A549 (cell line): ENCODE results near the gene ACTR5. TPM values are rescaled to one million over a fixed set of nuclear protein-coding genes. Genes with fewer than 3 reads are reported as not detected.
A peak's percentile ranks its signal among the peaks of the same experiment; 100 is the strongest.

Source experiments
- ATAC-seq, 2 experiments: fragments of 200-7000 bp in 1 of 2; fragments of >200 bp in 1 of 2; cut with Nextera tagmentation in 1 of 2; cut with Tn5 transposase in 1 of 2; 3 replicates each; pipeline versions ENCODE4 v1.8.0 to v1.9.1; 2018 to 2020; ENCODE audit warnings: mild to moderate bottlenecking in 1 of 2, moderate library complexity in 1 of 2
- CTCF ChIA-PET: fragments of 300-600 bp; sonication (Branson Sonifier 250); formaldehyde crosslinking; extraction: SDS; loops from one replicate; lab custom pipeline; 2021; ENCODE audit warnings: antibody characterized with exemption, inconsistent platforms; lab: Yijun Ruan, JAX
- POLR2A ChIA-PET: fragments of 350-600 bp; formaldehyde crosslinking; extraction: SDS; loops from one replicate; lab custom pipeline; 2021; ENCODE audit warnings: antibody characterized with exemption, inconsistent platforms; lab: Yijun Ruan, JAX
- DNase-seq, 2 experiments: peaks; one replicate each; pipeline versions ENCODE4 v3.0.0 to v3.0.0-alpha.2; 2011 to 2016; ENCODE audit warnings: low read depth in 1 of 2, low spot score in 1 of 2
- FAIRE-seq: peaks from 2 replicates; lab custom pipeline; 2011; peaks lifted over from hg19 to GRCh38; lab: Jason Lieb, UNC
- H3K27ac ChIP-seq, 2 experiments: fragments of >200 bp; sonication (Bioruptor Twin); formaldehyde crosslinking; 3 replicates each; pipeline ENCODE4 v1.5.1; 2016 to 2017
- H3K4me1 ChIP-seq: fragments of >200 bp; sonication (Bioruptor Twin); formaldehyde crosslinking; 3 replicates; pipeline ENCODE4 v1.6.1; 2016
- H3K4me2 ChIP-seq: fragments of >200 bp; sonication (Bioruptor Twin); formaldehyde crosslinking; 3 replicates; pipeline ENCODE4 v1.6.1; 2016
- H3K4me3 ChIP-seq: fragments of >200 bp; sonication (Bioruptor Twin); formaldehyde crosslinking; 3 replicates; pipeline ENCODE4 v1.5.1; 2016
- H3K9me3 ChIP-seq: fragments of >200 bp; sonication (Bioruptor Twin); formaldehyde crosslinking; 3 replicates; pipeline ENCODE4 v1.6.1; 2016
- CBX2 ChIP-seq: fragments of 200-600 bp; sonication (generic); IDR thresholded peaks from 2 replicates; pipeline ENCODE4 v1.6.1; 2016; ENCODE audit warnings: low read depth, mild to moderate bottlenecking, borderline replicate concordance
- CBX8 ChIP-seq: fragments of 200-600 bp; sonication (generic); IDR thresholded peaks from 2 replicates; pipeline ENCODE4 v1.6.1; 2016
- EHMT2 ChIP-seq: fragments of 200-600 bp; sonication (generic); IDR thresholded peaks from 2 replicates; pipeline ENCODE4 v1.6.1; 2016; ENCODE audit warnings: antibody characterized with exemption, low read depth, mild to moderate bottlenecking, moderate library complexity
- ESRRA ChIP-seq: fragments of 150-350 bp; IDR thresholded peaks from 2 replicates; pipeline ENCODE4 v1.6.1; 2014; ENCODE audit warnings: mild to moderate bottlenecking, low read length, borderline replicate concordance
- HEYL ChIP-seq: fragments of 250-450 bp; sonication (Bioruptor Pico); IDR thresholded peaks from 2 replicates; pipeline ENCODE4 v1.8.0; 2021; ENCODE audit warnings: mild to moderate bottlenecking, moderate library complexity
- JUNB ChIP-seq: fragments of >200 bp; sonication (Bioruptor Twin); formaldehyde crosslinking; IDR thresholded peaks from 2 replicates; pipeline ENCODE4 v1.6.1; 2016
- NFE2L2 ChIP-seq: fragments of 150-350 bp; conservative IDR thresholded peaks from 2 replicates; pipeline ENCODE4 v1.6.1; 2014; ENCODE audit warnings: low read length
- POLR2A ChIP-seq: IDR thresholded peaks from 2 replicates; pipeline ENCODE4 v1.6.1; 2012; ENCODE audit warnings: mild to moderate bottlenecking, low read length
- POLR2AphosphoS2 ChIP-seq: conservative IDR thresholded peaks from 2 replicates; pipeline ENCODE4 v1.6.1; 2012; ENCODE audit warnings: low read length, improper control_type of control experiment, inconsistent platforms
- RAD21 ChIP-seq, 2 experiments: fragments of >200 bp in 1 of 2; sonication (Bioruptor Twin) in 1 of 2; formaldehyde crosslinking in 1 of 2; IDR thresholded peaks in 1 of 2; conservative IDR thresholded peaks in 1 of 2; 2 replicates in 1 of 2; 3 replicates in 1 of 2; pipeline ENCODE4 v1.6.1; 2012 to 2018; ENCODE audit warnings: inconsistent platforms in 1 of 2
- RCOR1 ChIP-seq: fragments of 150-350 bp; IDR thresholded peaks from 2 replicates; pipeline ENCODE4 v1.6.1; 2014; ENCODE audit warnings: antibody characterized with exemption, low read length, low read depth
- RFX5 ChIP-seq: fragments of 450-650 bp; IDR thresholded peaks from 2 replicates; pipeline ENCODE4 v1.7.1; 2014; ENCODE audit warnings: antibody characterized with exemption, mild to moderate bottlenecking, moderate library complexity
- RNF2 ChIP-seq: fragments of 200-600 bp; sonication (generic); IDR thresholded peaks from 2 replicates; pipeline ENCODE4 v1.6.1; 2016; ENCODE audit warnings: low read depth, mild to moderate bottlenecking, antibody characterized with exemption, moderate library complexity, borderline replicate concordance
- SMC3 ChIP-seq: fragments of >200 bp; sonication (Bioruptor Twin); formaldehyde crosslinking; IDR thresholded peaks from 3 replicates; pipeline ENCODE4 v1.6.1; 2018; ENCODE audit warnings: inconsistent platforms
- TP53 ChIP-seq: fragments of 250-450 bp; sonication (Bioruptor Pico); IDR thresholded peaks from 2 replicates; pipeline ENCODE4 v1.5.0; 2021; ENCODE audit warnings: mild to moderate bottlenecking, moderate library complexity
- ZFP36 ChIP-seq: fragments of 450-650 bp; IDR thresholded peaks from 2 replicates; pipeline ENCODE4 v1.6.1; 2014; ENCODE audit warnings: borderline replicate concordance; ENCODE audit not compliant: partially characterized antibody
- ZNF302 ChIP-seq: fragments of 250-450 bp; sonication (Bioruptor Pico); IDR thresholded peaks from 2 replicates; pipeline ENCODE4 v1.9.0; 2021; ENCODE audit warnings: inconsistent platforms, mild to moderate bottlenecking, moderate library complexity
- ZSCAN20 ChIP-seq: fragments of 250-450 bp; sonication (Bioruptor Pico); IDR thresholded peaks from 2 replicates; pipeline ENCODE4 v1.8.0; 2022; ENCODE audit warnings: mild to moderate bottlenecking, moderate library complexity
- WGBS: methylation state at CpG from one replicate; pipeline ENCODE4 v1.1.6; 2017; ENCODE audit errors: missing lambda C conversion rate; 5-methylcytosine and 5-hydroxymethylcytosine counted together
- polyA plus RNA-seq, 4 experiments: library from polyadenylated mRNA; depleted of rRNA in 3 of 4; stranded (reverse); fragments of >200 nt; fragmentation: RNase III in 1 of 4; extraction: RNeasy Plus Mini Kit Qiagen cat#74134 plus additional on column Dnase treatment in 1 of 4; gene quantifications; 2 replicates in 3 of 4; 3 replicates in 1 of 4; pipeline ENCODE4 v1.2.3, GENCODE V29; 2011 to 2017
- TF ChIP-seq, protein P1 (sequence below): IDR thresholded peaks from 2 replicates; pipeline ENCODE4 v1.6.1; 2012
- TF ChIP-seq, protein P2 (sequence below): IDR thresholded peaks from 2 replicates; pipeline ENCODE4 v1.6.1; 2012; ENCODE audit warnings: low read depth, borderline replicate concordance
- TF ChIP-seq, protein P3 (sequence below): fragments of 450-650 bp; IDR thresholded peaks from 2 replicates; pipeline ENCODE4 v1.6.1; 2014; ENCODE audit warnings: antibody characterized with exemption
- TF ChIP-seq, protein P4 (sequence below): fragments of >200 bp; sonication (Bioruptor Twin); formaldehyde crosslinking; IDR thresholded peaks from 3 replicates; pipeline ENCODE4 v1.5.1; 2016
- TF ChIP-seq, protein P5 (sequence below): fragments of 200-600 bp; sonication (generic); IDR thresholded peaks from 2 replicates; pipeline ENCODE4 v1.6.1; 2016; ENCODE audit warnings: antibody characterized with exemption, mild to moderate bottlenecking, moderate library complexity

Gene ACTR5
- polyA plus RNA-seq, 2 of the 4 experiments (the other 2 are of a cell fraction): 9.3 to 11.9 TPM

DNA sequence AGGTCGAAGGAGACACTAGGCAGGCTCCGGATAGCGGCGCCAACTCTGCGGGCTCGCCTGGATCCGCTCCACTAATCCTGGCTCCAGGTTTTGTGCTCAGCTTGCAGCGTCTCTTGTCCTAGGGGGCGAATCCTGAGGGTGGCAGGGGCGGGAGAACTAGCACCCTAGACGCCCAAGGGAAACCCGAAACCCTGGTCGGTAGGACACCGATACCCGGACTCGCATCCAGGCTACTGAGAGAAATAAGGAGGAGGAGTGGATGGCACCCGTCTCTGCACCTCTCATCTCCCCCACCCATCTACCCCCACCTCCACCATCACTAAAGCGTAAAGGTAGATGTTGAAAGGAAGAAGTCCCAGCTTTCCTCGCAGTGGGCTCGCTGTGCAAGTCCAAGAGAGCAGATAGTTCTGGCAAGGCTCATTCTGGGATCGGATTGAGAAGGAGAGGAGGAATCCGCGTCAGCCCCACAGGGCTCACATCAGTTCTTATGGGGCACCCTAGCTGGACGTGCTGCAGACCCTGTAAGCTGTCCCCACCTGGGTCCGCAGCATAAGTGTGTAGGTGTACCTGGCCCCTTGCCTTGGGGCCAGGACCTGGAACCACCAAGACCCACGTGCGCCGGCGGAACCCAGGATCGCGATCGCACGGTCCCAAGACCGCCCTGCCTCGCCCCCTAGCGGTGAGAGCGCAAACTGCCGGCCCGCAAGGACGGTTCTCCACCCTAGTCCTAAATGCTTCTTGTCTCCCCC, 17.1 kb upstream of the ACTR5 start:
- FAIRE-seq (no peak), ATAC-seq (peak; percentile 79 to 92), DNase-seq (peak; percentile 79 to 93)
- CTCF ChIA-PET: interaction anchor here (0.5 to 4.1 kb wide), 34 partner anchors 8 to 336 kb away, joined by 3 to 52 read pairs (median 4); partner anchors contain the start of gene ACTR5
- Histone ChIP-seq H3K4me2 (peak overlapping the region; percentile 100), H3K4me1 (peaks cover 5% of the 10 kb centered on the region; the same call in 1 of the 3 replicates), H3K27ac (peak overlapping the region; percentile 59; a peak in 5 of 6 replicates), H3K9me3 (no peaks in the 10 kb centered on the region), H3K4me3 (peak overlapping the region; percentile 57)
- TF ChIP-seq HEYL: no peak
- TF ChIP-seq RFX5: no peak
- TF ChIP-seq EHMT2: no peak
- no peak for TF ChIP-seq ESRRA
- TF ChIP-seq RNF2: peak; percentile 54; the same call in 1 of the 2 replicates
- TF ChIP-seq TP53 (CRISPR knock-in tag): no peak
- TF ChIP-seq, protein P1, sequence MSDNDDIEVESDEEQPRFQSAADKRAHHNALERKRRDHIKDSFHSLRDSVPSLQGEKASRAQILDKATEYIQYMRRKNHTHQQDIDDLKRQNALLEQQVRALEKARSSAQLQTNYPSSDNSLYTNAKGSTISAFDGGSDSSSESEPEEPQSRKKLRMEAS: peak; percentile 92
- TF ChIP-seq POLR2AphosphoS2: no peak
- TF ChIP-seq CBX2: no peak
- TF ChIP-seq RCOR1: no peak
- no peak for TF ChIP-seq ZSCAN20 (CRISPR knock-in tag)
- TF ChIP-seq ZNF302 (CRISPR knock-in tag): no peak
- peak; percentile 71 for TF ChIP-seq SMC3
- no peak for TF ChIP-seq NFE2L2
- TF ChIP-seq, protein P2, sequence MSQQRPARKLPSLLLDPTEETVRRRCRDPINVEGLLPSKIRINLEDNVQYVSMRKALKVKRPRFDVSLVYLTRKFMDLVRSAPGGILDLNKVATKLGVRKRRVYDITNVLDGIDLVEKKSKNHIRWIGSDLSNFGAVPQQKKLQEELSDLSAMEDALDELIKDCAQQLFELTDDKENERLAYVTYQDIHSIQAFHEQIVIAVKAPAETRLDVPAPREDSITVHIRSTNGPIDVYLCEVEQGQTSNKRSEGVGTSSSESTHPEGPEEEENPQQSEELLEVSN: peak; percentile 62; the same call in 1 of the 2 replicates
- TF ChIP-seq RAD21 (conservative IDR thresholded peaks at IDR 0.05 in 1 of 2, IDR thresholded peaks at IDR 0.05 in 1 of 2): peak; percentile 56 to 60
- no peak for TF ChIP-seq JUNB
- TF ChIP-seq, protein P3, sequence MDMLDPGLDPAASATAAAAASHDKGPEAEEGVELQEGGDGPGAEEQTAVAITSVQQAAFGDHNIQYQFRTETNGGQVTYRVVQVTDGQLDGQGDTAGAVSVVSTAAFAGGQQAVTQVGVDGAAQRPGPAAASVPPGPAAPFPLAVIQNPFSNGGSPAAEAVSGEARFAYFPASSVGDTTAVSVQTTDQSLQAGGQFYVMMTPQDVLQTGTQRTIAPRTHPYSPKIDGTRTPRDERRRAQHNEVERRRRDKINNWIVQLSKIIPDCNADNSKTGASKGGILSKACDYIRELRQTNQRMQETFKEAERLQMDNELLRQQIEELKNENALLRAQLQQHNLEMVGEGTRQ: 0 out of 2 replicates have a peak, but pooled peaks have one; percentile 14
- 0 out of 2 replicates have a peak, but pooled peaks have one; percentile 5 for TF ChIP-seq POLR2A
- TF ChIP-seq CBX8: no peak
- TF ChIP-seq, protein P4, sequence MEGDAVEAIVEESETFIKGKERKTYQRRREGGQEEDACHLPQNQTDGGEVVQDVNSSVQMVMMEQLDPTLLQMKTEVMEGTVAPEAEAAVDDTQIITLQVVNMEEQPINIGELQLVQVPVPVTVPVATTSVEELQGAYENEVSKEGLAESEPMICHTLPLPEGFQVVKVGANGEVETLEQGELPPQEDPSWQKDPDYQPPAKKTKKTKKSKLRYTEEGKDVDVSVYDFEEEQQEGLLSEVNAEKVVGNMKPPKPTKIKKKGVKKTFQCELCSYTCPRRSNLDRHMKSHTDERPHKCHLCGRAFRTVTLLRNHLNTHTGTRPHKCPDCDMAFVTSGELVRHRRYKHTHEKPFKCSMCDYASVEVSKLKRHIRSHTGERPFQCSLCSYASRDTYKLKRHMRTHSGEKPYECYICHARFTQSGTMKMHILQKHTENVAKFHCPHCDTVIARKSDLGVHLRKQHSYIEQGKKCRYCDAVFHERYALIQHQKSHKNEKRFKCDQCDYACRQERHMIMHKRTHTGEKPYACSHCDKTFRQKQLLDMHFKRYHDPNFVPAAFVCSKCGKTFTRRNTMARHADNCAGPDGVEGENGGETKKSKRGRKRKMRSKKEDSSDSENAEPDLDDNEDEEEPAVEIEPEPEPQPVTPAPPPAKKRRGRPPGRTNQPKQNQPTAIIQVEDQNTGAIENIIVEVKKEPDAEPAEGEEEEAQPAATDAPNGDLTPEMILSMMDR: peak; percentile 84
- WGBS: 1% methylated on average over 38 of the region's 40 CpGs
- POLR2A ChIA-PET: no interaction called here

DNA sequence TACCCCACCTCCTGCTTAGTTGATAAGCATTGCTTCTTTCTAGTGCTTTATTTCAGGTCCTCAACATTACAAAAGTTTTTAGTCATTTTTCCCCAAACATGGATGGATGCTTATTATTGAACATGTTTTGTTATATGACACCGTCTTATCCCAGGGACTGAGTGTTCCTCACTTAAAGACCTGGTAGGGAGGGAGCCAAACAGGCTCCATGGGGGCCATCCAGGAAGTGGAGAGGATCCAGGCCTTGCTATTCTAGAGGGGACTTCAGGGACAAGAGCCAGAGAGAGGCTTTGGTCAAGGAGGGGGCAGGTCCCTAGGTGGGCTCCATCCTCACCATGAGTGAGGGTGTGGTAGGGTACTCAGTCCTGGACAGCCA, 16.5 kb upstream of the ACTR5 start:
- Histone ChIP-seq H3K4me1 (peaks cover 5% of the 10 kb centered on the region; the same call in 1 of the 3 replicates), H3K4me3 (no peak overlapping the region; the same call in 2 of the 3 replicates), H3K4me2 (peak overlapping the region; percentile 100), H3K9me3 (no peaks in the 10 kb centered on the region), H3K27ac (no peak overlapping the region)
- POLR2A ChIA-PET: no interaction called here
- FAIRE-seq (no peak), ATAC-seq (peak in 1 of 2 experiments; percentile 6; a peak in 2 of 6 replicates), DNase-seq (no peak)
- TF ChIP-seq, protein P5, sequence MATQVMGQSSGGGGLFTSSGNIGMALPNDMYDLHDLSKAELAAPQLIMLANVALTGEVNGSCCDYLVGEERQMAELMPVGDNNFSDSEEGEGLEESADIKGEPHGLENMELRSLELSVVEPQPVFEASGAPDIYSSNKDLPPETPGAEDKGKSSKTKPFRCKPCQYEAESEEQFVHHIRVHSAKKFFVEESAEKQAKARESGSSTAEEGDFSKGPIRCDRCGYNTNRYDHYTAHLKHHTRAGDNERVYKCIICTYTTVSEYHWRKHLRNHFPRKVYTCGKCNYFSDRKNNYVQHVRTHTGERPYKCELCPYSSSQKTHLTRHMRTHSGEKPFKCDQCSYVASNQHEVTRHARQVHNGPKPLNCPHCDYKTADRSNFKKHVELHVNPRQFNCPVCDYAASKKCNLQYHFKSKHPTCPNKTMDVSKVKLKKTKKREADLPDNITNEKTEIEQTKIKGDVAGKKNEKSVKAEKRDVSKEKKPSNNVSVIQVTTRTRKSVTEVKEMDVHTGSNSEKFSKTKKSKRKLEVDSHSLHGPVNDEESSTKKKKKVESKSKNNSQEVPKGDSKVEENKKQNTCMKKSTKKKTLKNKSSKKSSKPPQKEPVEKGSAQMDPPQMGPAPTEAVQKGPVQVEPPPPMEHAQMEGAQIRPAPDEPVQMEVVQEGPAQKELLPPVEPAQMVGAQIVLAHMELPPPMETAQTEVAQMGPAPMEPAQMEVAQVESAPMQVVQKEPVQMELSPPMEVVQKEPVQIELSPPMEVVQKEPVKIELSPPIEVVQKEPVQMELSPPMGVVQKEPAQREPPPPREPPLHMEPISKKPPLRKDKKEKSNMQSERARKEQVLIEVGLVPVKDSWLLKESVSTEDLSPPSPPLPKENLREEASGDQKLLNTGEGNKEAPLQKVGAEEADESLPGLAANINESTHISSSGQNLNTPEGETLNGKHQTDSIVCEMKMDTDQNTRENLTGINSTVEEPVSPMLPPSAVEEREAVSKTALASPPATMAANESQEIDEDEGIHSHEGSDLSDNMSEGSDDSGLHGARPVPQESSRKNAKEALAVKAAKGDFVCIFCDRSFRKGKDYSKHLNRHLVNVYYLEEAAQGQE: no peak
- TF ChIP-seq CBX8 (peak; percentile 87), ZFP36 (no peak)
- TF ChIP-seq, protein P4: peak; percentile 16; the same call in 2 of the 3 replicates
- CTCF ChIA-PET: interaction anchor here (0.7 to 4.1 kb wide), 29 partner anchors 9 to 116 kb away, joined by 3 to 52 read pairs (median 5); partner anchors contain the start of gene ACTR5
- 88% methylated on average over 1 of the region's 1 CpG for WGBS
